HEK293T (cell line): ENCODE data around the gene OMG.

Source experiments
- ARNT ChIP-seq: fragments of 450-650 bp; IDR thresholded peaks from 2 replicates; pipeline ENCODE4 v1.6.1; 2017; ENCODE audit warnings: mild to moderate bottlenecking
- BHLHE40 ChIP-seq: fragments of 450-650 bp; IDR thresholded peaks from 2 replicates; pipeline ENCODE4 v1.6.1; 2016; ENCODE audit warnings: mild to moderate bottlenecking, moderate library complexity, borderline replicate concordance
- CTBP1 ChIP-seq: fragments of 450-650 bp; IDR thresholded peaks from 2 replicates; pipeline ENCODE4 v1.6.1; 2016; ENCODE audit warnings: borderline replicate concordance
- ELF4 ChIP-seq: fragments of 450-650 bp; IDR thresholded peaks from 2 replicates; pipeline ENCODE4 v1.6.1; 2017; ENCODE audit warnings: antibody characterized with exemption
- FOXK2 ChIP-seq: fragments of 450-650 bp; IDR thresholded peaks from 2 replicates; pipeline ENCODE4 v1.6.1; 2016; ENCODE audit warnings: mild to moderate bottlenecking
- SP1 ChIP-seq: fragments of 450-650 bp; IDR thresholded peaks from 2 replicates; pipeline ENCODE4 v1.6.1; 2017
- SUZ12 ChIP-seq: fragments of 450-650 bp; IDR thresholded peaks from 2 replicates; pipeline ENCODE4 v1.6.1; 2016; ENCODE audit warnings: mild to moderate bottlenecking
- TARDBP ChIP-seq: fragments of 450-650 bp; IDR thresholded peaks from 2 replicates; pipeline ENCODE4 v1.6.1; 2016
- TF ChIP-seq, protein P1 (sequence below): fragments of 450-650 bp; IDR thresholded peaks from 2 replicates; pipeline ENCODE4 v1.6.1; 2016

DNA sequence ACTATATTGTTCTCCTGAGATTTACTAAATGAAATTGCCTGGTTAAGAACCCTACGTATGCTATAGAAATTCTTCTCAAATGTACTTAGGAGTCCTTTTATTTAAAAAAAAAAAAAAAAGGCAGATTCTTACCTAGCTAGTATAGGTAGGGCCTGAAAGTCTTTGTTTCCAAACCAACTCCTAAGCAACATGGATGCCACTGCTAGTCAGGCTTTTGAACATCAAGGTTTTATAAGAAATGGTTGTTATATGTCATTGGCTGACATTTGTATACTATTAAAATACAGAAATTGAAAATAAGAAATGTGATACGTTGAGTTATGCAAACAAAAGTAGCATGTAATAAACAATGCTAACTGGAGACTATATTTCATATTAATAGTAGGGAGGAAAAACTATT lies 23.2 kb upstream of the OMG start:
- TF ChIP-seq FOXK2 (no peak), SUZ12 (no peak), CTBP1 (no peak), TARDBP (no peak), SP1 (no peak), ARNT (no peak), BHLHE40 (no peak), ELF4 (no peak)
- TF ChIP-seq, protein P1, sequence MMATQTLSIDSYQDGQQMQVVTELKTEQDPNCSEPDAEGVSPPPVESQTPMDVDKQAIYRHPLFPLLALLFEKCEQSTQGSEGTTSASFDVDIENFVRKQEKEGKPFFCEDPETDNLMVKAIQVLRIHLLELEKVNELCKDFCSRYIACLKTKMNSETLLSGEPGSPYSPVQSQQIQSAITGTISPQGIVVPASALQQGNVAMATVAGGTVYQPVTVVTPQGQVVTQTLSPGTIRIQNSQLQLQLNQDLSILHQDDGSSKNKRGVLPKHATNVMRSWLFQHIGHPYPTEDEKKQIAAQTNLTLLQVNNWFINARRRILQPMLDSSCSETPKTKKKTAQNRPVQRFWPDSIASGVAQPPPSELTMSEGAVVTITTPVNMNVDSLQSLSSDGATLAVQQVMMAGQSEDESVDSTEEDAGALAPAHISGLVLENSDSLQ: no peak
